OCI-LY1 (cell line): ENCODE data around the gene KLHL29.
A peak's percentile ranks its signal among the peaks of the same experiment; 100 is the strongest.

ENCODE experiments used
- H2AFZ ChIP-seq: fragments of 200-600 bp; sonication (generic), shearing (Covaris generic); 2 replicates; pipeline ENCODE4 v1.6.0; 2014; ENCODE audit warnings: antibody characterized with exemption, mild to moderate bottlenecking, low read length
- H3F3A ChIP-seq: fragments of 200-600 bp; sonication (generic), shearing (Covaris generic); 2 replicates; pipeline ENCODE4 v1.6.0; 2014; ENCODE audit warnings: mild to moderate bottlenecking, antibody characterized with exemption, low read length, moderate library complexity; ENCODE audit not compliant: insufficient read depth
- H3K27ac ChIP-seq: fragments of 200-600 bp; sonication (generic); 2 replicates; pipeline ENCODE4 v1.5.1; 2014; ENCODE audit warnings: low read length, mixed run types, mild to moderate bottlenecking, low read depth; ENCODE audit not compliant: poor library complexity, severe bottlenecking
- H3K27me3 ChIP-seq: fragments of 200-600 bp; sonication (generic); 2 replicates; pipeline ENCODE4 v1.6.0; 2014; ENCODE audit warnings: antibody characterized with exemption, mild to moderate bottlenecking, low read length, moderate library complexity; ENCODE audit not compliant: insufficient read depth
- H3K36me3 ChIP-seq: fragments of 200-600 bp; sonication (generic); 2 replicates; pipeline ENCODE4 v1.6.1; 2014; ENCODE audit warnings: mild to moderate bottlenecking, antibody characterized with exemption, low read length, moderate library complexity, mixed read lengths; ENCODE audit not compliant: insufficient read depth
- H3K4me1 ChIP-seq: fragments of 200-600 bp; sonication (generic); 2 replicates; pipeline ENCODE4 v1.5.1; 2014; ENCODE audit warnings: mild to moderate bottlenecking, low read length, moderate library complexity; ENCODE audit not compliant: insufficient read depth, severe bottlenecking
- H3K4me2 ChIP-seq: fragments of 200-600 bp; sonication (generic), shearing (Covaris generic); 2 replicates; pipeline ENCODE4 v1.6.1; 2014; ENCODE audit warnings: low read length
- H3K4me3 ChIP-seq: fragments of 200-600 bp; sonication (generic); 2 replicates; pipeline ENCODE4 v1.5.1; 2014; ENCODE audit warnings: low read length, low read depth, mild to moderate bottlenecking, mixed read lengths; ENCODE audit not compliant: poor library complexity, severe bottlenecking
- H3K79me2 ChIP-seq: fragments of 200-600 bp; shearing (Covaris generic); 2 replicates; pipeline ENCODE4 v1.6.1; 2016; ENCODE audit warnings: mixed run types, low read length, mixed read lengths; ENCODE audit not compliant: insufficient read depth
- H3K9ac ChIP-seq: fragments of 200-600 bp; sonication (generic), shearing (Covaris generic); 2 replicates; pipeline ENCODE4 v1.6.1; 2014; ENCODE audit warnings: mild to moderate bottlenecking, low read length, mixed read lengths
- H3K9me2 ChIP-seq: fragments of 200-600 bp; sonication (generic), shearing (Covaris generic); 2 replicates; pipeline ENCODE4 v1.6.1; 2014; ENCODE audit warnings: low read depth, mild to moderate bottlenecking, low read length, mixed read lengths
- H3K9me3 ChIP-seq: fragments of 200-600 bp; shearing (Covaris generic); 2 replicates; pipeline ENCODE4 v1.6.1; 2014; ENCODE audit warnings: low read length, mixed read lengths
- H4K20me1 ChIP-seq: fragments of 200-600 bp; sonication (generic), shearing (Covaris generic); 2 replicates; pipeline ENCODE4 v1.6.0; 2016; ENCODE audit warnings: mild to moderate bottlenecking, low read length; ENCODE audit not compliant: insufficient read depth
- EZH2 ChIP-seq: fragments of 200-600 bp; sonication (generic), shearing (Covaris generic); IDR thresholded peaks from 2 replicates; pipeline ENCODE4 v1.8.0; 2017; ENCODE audit warnings: borderline replicate concordance, mixed run types, mild to moderate bottlenecking, antibody characterized with exemption, low read length, moderate library complexity, mixed read lengths
- TF ChIP-seq, protein P1 (sequence below): fragments of 200-600 bp; sonication (generic), shearing (Covaris generic); IDR thresholded peaks from 2 replicates; pipeline ENCODE4 v1.5.1; 2017; ENCODE audit warnings: mild to moderate bottlenecking, antibody characterized with exemption, low read length, moderate library complexity, mixed read lengths

The KLHL29 gene

DNA sequence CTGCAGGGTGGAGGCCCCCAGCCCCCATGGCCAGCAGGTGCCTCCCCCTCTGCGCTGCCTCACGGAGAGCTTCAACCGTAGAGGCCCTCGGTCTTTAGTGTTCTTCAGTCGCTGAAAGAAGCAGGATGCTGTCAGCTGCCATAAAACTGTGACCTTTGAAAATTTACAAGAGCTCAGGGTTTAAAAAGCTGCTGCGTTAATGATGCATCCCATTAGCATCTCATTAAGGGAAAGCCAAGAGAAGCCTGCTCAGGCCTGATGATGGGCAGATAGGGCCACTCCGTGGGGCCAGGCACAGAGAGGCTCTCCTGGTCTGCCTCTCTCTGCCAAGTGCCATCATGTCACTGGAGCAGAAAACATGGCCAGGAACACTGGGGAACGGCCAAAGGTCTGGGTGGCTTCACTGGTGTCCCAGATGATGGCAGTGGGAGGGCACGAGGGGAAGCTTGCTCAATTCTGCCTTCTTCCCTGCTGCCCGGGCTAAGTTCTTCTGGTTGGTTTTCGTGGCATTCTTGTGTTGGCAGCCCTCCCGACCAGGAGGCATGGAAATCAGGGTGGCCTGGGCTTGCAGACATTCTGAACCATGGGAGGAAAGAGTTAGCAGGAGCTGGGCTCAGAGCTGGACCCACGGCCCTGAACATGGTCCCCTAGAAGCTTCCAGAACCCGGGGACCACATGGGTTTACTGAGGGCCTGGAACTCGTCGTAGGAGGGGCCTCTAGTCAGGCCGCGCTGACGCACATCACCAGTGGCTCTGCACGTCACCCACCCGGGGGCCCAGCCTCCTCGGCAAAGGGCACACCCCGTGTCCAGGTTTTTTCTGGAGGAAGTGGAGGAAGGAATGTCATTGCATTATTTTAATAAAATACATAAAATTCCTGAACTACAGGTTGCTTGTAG is 250.7 kb downstream of the KLHL29 start:
- no peak overlapping the region for H3K27ac ChIP-seq
- peaks cover 7% of the 10 kb centered on the region; the same call in 1 of the 2 replicates for H3K27me3 ChIP-seq
- H3K4me2 ChIP-seq, result no peak overlapping the region
- H3K36me3 ChIP-seq, result no peaks in the 10 kb centered on the region
- no peak overlapping the region for H3K9ac ChIP-seq
- no peaks in the 10 kb centered on the region for H4K20me1 ChIP-seq
- TF ChIP-seq EZH2, result no peak
- TF ChIP-seq, protein P1, sequence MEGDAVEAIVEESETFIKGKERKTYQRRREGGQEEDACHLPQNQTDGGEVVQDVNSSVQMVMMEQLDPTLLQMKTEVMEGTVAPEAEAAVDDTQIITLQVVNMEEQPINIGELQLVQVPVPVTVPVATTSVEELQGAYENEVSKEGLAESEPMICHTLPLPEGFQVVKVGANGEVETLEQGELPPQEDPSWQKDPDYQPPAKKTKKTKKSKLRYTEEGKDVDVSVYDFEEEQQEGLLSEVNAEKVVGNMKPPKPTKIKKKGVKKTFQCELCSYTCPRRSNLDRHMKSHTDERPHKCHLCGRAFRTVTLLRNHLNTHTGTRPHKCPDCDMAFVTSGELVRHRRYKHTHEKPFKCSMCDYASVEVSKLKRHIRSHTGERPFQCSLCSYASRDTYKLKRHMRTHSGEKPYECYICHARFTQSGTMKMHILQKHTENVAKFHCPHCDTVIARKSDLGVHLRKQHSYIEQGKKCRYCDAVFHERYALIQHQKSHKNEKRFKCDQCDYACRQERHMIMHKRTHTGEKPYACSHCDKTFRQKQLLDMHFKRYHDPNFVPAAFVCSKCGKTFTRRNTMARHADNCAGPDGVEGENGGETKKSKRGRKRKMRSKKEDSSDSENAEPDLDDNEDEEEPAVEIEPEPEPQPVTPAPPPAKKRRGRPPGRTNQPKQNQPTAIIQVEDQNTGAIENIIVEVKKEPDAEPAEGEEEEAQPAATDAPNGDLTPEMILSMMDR, result no peak
- H3F3A ChIP-seq, result no peaks in the 10 kb centered on the region
- no peak overlapping the region for H3K4me3 ChIP-seq
- no peak overlapping the region for H2AFZ ChIP-seq
- H3K9me2 ChIP-seq, result no peaks in the 10 kb centered on the region
- no peaks in the 10 kb centered on the region for H3K79me2 ChIP-seq
- no peaks in the 10 kb centered on the region for H3K4me1 ChIP-seq
- H3K9me3 ChIP-seq, result no peaks in the 10 kb centered on the region

DNA sequence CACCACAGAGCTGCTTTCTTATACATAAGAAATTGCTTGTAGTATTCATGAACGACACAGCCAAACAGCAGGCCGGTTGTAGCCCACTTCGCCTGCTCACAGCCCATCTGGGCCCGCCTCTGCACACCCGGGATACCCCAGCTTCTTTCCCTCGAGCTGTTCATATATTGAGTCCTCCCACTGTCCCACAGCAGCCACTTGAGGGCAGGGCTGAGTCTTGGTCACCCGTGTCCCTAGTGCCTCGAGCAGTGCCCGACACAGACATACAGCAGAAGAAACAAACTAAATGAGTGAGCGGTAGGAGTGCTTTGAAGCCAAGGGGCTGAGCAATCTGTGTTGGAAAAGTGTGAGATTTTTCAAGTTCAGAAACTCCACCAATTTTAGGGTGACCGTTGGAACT is 251.4 kb downstream of the KLHL29 start:
- H3K9ac ChIP-seq, result no peak overlapping the region
- no peaks in the 10 kb centered on the region for H3F3A ChIP-seq
- no peak overlapping the region for H3K4me2 ChIP-seq
- no peaks in the 10 kb centered on the region for H3K9me2 ChIP-seq
- no peaks in the 10 kb centered on the region for H3K4me1 ChIP-seq
- H4K20me1 ChIP-seq, result no peaks in the 10 kb centered on the region
- H2AFZ ChIP-seq, result no peak overlapping the region
- no peaks in the 10 kb centered on the region for H3K79me2 ChIP-seq
- TF ChIP-seq EZH2, result no peak
- TF ChIP-seq, protein P1, result peak; percentile 20; the same call in 1 of the 2 replicates
- no peaks in the 10 kb centered on the region for H3K36me3 ChIP-seq
- no peaks in the 10 kb centered on the region for H3K9me3 ChIP-seq
- H3K27me3 ChIP-seq, result peaks cover 7% of the 10 kb centered on the region; the same call in 1 of the 2 replicates
- H3K27ac ChIP-seq, result no peak overlapping the region
- H3K4me3 ChIP-seq, result no peak overlapping the region

DNA sequence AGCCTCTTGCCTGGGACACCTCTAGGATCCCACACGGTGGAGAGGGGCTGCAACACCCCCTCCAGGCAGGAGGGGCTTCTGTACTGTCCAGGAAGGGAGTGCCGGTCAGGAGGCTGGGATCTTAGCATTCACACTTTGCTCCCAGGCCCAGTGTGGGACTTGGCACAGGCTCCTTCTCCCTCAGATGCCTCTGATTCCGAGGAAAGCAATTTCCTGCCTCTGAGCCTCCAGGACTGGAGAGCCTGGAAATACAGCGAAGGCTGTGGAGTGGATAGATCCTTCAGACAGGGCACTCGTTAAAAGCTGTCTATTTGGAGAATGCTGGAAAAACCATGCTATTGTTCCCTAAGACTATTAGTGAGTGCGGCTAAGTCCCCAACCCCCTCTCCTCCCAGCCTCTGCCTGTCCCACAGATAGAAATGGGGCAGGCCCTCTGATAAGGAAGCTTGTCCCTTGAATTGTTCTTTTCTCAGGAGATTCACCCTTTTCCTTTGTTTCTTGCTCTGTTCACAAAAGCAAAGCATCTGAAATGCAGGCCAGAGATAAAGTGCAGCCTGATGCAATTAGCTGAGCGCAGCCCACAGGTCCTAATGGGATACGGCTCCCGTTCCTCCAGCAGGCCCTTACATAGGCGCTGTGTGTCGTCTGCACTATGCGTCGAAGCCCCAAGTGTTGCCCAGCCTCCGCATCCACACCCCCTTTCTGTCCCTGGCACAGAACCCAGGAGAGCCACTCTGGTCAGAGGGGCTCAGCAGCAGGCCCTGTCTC is 252.2 kb downstream of the KLHL29 start:
- no peaks in the 10 kb centered on the region for H3K36me3 ChIP-seq
- H4K20me1 ChIP-seq, result no peaks in the 10 kb centered on the region
- TF ChIP-seq, protein P1, result no peak
- TF ChIP-seq EZH2, result no peak
- no peak overlapping the region for H3K4me2 ChIP-seq
- H3K27ac ChIP-seq, result no peak overlapping the region
- H3K4me3 ChIP-seq, result no peak overlapping the region
- no peaks in the 10 kb centered on the region for H3K79me2 ChIP-seq
- H3K9me3 ChIP-seq, result no peaks in the 10 kb centered on the region
- H3F3A ChIP-seq, result no peaks in the 10 kb centered on the region
- no peak overlapping the region for H2AFZ ChIP-seq
- H3K9me2 ChIP-seq, result no peaks in the 10 kb centered on the region
- peaks cover 7% of the 10 kb centered on the region; the same call in 1 of the 2 replicates for H3K27me3 ChIP-seq
- H3K9ac ChIP-seq, result no peak overlapping the region
- H3K4me1 ChIP-seq, result no peaks in the 10 kb centered on the region
